A673 (cell line): ENCODE measurements around the gene LRRC1. TPM values are rescaled to one million over a fixed set of nuclear protein-coding genes. Genes with fewer than 3 reads are reported as not detected.

ENCODE experiments used
- BruUV-seq: library from RNA; stranded (reverse); fragments of 400-500 nt; replicated peaks from 2 replicates; lab custom pipeline; 2021; lab: Mats Ljungman, UMichigan
- CTCF ChIA-PET: fragments of 300-600 bp; sonication (Branson Sonifier 250); formaldehyde crosslinking; loops from one replicate; lab custom pipeline; 2022; ENCODE audit warnings: antibody characterized with exemption; lab: Charles Lee
- POLR2A ChIA-PET: fragments of 300-600 bp; sonication (Branson Sonifier 250); formaldehyde crosslinking; loops from one replicate; lab custom pipeline; 2022; ENCODE audit warnings: antibody characterized with exemption; ENCODE audit not compliant: low non-redundant PET; lab: Charles Lee
- DNase-seq: peaks from one replicate; pipeline ENCODE4 v3.0.0-alpha.2; 2015; ENCODE audit warnings: low spot score
- H3K27ac ChIP-seq: fragments of 200-600 bp; sonication (generic); 2 replicates; pipeline ENCODE4 v1.5.1; 2016; ENCODE audit warnings: mixed run types, low read depth, mild to moderate bottlenecking, mixed read lengths, antibody characterized with exemption, low read length; ENCODE audit not compliant: poor library complexity, severe bottlenecking
- H3K27me3 ChIP-seq: fragments of 200-600 bp; sonication (generic); replicated peaks from 2 replicates; pipeline ENCODE4 v1.6.1; 2017; ENCODE audit warnings: mixed run types, low read depth, mild to moderate bottlenecking, mixed read lengths, antibody characterized with exemption, low read length; ENCODE audit not compliant: insufficient read depth, poor library complexity
- H3K36me3 ChIP-seq: fragments of 200-600 bp; sonication (generic); 2 replicates; pipeline ENCODE4 v1.6.1; 2016; ENCODE audit warnings: mixed run types, mild to moderate bottlenecking, mixed read lengths, antibody characterized with exemption, low read length; ENCODE audit not compliant: insufficient read depth, poor library complexity, severe bottlenecking
- H3K4me1 ChIP-seq: fragments of 200-600 bp; sonication (generic); 2 replicates; pipeline ENCODE4 v1.6.1; 2017; ENCODE audit warnings: mixed run types, mild to moderate bottlenecking, mixed read lengths, antibody characterized with exemption, low read length; ENCODE audit not compliant: insufficient read depth, poor library complexity, severe bottlenecking
- H3K4me3 ChIP-seq: fragments of 200-600 bp; sonication (generic); 2 replicates; pipeline ENCODE4 v1.5.1; 2016; ENCODE audit warnings: low read depth, mixed run types, mild to moderate bottlenecking, mixed read lengths, low read length; ENCODE audit not compliant: poor library complexity, severe bottlenecking
- H3K9me3 ChIP-seq: fragments of 200-600 bp; sonication (generic); 2 replicates; pipeline ENCODE4 v1.6.1; 2016; ENCODE audit warnings: mixed run types, low read depth, mild to moderate bottlenecking, mixed read lengths, antibody characterized with exemption, low read length; ENCODE audit not compliant: poor library complexity, severe bottlenecking
- EZH2 ChIP-seq: fragments of 200-600 bp; sonication (generic); IDR thresholded peaks from 2 replicates; pipeline ENCODE4 v1.6.1; 2017; ENCODE audit warnings: borderline replicate concordance, low read depth, mild to moderate bottlenecking, mixed read lengths, antibody characterized with exemption, low read length; ENCODE audit not compliant: poor library complexity, severe bottlenecking
- intact Hi-C: fragments of 100-400 bp; cut with micrococcal nuclease; formaldehyde crosslinking; loops from one replicate; pipeline ENCODE4 v1.10.0; 2022; ENCODE audit not compliant: unreplicated experiment
- total RNA-seq: library from RNA; stranded (reverse); gene quantifications from 2 replicates; pipeline ENCODE4 v1.2.3, GENCODE V29; 2021
- TF ChIP-seq, protein P1 (sequence below): fragments of 300-800, 200-600 bp; sonication (generic); conservative IDR thresholded peaks from 2 replicates; pipeline ENCODE4 v1.5.1; 2017; ENCODE audit warnings: low read depth, mild to moderate bottlenecking, antibody characterized with exemption, low read length, moderate library complexity, mixed read lengths

Gene LRRC1
- total RNA-seq, 1 experiment from 2014 or later = 4.4 TPM

DNA sequence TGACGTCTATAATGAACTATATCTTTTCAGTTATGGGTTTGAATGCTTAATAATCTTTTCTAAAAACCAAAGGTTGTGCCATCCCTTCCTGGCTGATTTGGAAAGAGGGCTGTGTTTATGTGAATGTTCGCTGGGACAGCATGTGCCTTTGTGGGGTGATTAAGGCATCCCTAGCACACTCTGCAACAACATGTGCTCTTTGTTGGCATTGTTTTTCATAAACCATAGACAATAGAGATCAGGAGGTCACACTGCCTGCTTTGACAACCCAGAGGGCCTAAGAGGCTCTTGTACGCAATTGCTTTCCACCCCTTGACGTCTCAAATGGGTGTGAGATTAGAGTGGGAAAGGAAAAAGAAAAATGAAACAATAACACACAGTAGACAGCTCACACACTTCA lies 116.0 kb downstream of the LRRC1 start:
- no TSS peak for BruUV-seq

DNA sequence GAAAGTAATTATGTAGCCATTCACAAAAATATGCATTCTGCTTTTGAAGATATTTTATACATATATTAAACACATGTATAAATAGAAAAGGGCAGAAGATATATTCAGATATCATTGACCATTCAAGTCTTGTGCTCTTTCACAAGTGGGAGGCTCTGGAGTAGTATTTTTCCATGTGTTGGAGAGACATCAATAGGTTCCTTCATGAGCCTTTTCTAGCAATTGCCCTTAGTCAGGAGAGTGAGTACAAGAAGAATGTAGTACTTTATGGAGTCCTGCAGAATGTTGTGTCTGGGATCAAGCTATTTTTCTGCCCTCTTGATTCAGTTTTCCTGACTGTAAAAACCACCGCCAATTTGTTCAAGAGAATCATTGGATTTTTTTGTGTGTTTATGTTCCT lies 117.9 kb downstream of the LRRC1 start:
- CTCF ChIA-PET = no interaction called here
- no peaks in the 10 kb centered on the region for H3K4me1 ChIP-seq
- BruUV-seq = no TSS peak
- POLR2A ChIA-PET = no interaction called here
- intact Hi-C loops = no loop called here
- no peaks in the 10 kb centered on the region for H3K27me3 ChIP-seq
- TF ChIP-seq EZH2 = no peak
- H3K9me3 ChIP-seq = no peaks in the 10 kb centered on the region
- no peak overlapping the region for H3K4me3 ChIP-seq
- DNase-seq = no peak
- no peak overlapping the region for H3K27ac ChIP-seq
- no peaks in the 10 kb centered on the region for H3K36me3 ChIP-seq

More for the DNA sequence above, 116.0 kb downstream of the LRRC1 start:
- Histone ChIP-seq H3K36me3 (no peaks in the 10 kb centered on the region), H3K27ac (no peak overlapping the region), H3K4me3 (no peak overlapping the region), H3K27me3 (no peaks in the 10 kb centered on the region), H3K4me1 (no peaks in the 10 kb centered on the region), H3K9me3 (no peaks in the 10 kb centered on the region)
- no peak for DNase-seq
- intact Hi-C loops = no loop called here
- ChIA-PET CTCF (no interaction called here), POLR2A (no interaction called here)
- TF ChIP-seq EZH2 = no peak
- TF ChIP-seq, protein P1, sequence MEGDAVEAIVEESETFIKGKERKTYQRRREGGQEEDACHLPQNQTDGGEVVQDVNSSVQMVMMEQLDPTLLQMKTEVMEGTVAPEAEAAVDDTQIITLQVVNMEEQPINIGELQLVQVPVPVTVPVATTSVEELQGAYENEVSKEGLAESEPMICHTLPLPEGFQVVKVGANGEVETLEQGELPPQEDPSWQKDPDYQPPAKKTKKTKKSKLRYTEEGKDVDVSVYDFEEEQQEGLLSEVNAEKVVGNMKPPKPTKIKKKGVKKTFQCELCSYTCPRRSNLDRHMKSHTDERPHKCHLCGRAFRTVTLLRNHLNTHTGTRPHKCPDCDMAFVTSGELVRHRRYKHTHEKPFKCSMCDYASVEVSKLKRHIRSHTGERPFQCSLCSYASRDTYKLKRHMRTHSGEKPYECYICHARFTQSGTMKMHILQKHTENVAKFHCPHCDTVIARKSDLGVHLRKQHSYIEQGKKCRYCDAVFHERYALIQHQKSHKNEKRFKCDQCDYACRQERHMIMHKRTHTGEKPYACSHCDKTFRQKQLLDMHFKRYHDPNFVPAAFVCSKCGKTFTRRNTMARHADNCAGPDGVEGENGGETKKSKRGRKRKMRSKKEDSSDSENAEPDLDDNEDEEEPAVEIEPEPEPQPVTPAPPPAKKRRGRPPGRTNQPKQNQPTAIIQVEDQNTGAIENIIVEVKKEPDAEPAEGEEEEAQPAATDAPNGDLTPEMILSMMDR = no peak

DNA sequence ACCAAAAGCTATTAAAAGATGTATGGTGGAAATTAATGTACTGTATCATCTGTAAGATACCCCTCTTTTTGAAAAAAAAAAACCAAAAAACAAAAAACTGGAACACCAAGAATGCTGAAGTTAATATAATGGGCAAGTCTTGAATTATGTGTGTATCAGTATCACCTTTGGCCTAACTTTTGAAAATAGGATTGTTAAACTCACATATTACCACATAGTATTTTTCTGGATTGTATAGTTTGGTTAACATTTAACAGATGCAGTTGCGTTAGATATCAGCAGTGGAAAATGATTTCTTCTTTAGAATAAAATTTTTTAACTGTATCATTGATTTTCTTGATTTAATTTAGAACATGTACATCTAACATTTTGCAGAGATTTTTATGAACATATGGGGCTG lies 118.5 kb downstream of the LRRC1 start:
- no peak for DNase-seq
- no peaks in the 10 kb centered on the region for H3K36me3 ChIP-seq
- no peak overlapping the region for H3K27ac ChIP-seq
- TF ChIP-seq, protein P1 = no peak
- TF ChIP-seq EZH2 = no peak
- ChIA-PET POLR2A (no interaction called here), CTCF (no interaction called here)
- H3K9me3 ChIP-seq = no peaks in the 10 kb centered on the region
- H3K4me3 ChIP-seq = no peak overlapping the region
- intact Hi-C loops = no loop called here
- H3K4me1 ChIP-seq = no peaks in the 10 kb centered on the region
- BruUV-seq = no TSS peak
- H3K27me3 ChIP-seq = no peaks in the 10 kb centered on the region

DNA sequence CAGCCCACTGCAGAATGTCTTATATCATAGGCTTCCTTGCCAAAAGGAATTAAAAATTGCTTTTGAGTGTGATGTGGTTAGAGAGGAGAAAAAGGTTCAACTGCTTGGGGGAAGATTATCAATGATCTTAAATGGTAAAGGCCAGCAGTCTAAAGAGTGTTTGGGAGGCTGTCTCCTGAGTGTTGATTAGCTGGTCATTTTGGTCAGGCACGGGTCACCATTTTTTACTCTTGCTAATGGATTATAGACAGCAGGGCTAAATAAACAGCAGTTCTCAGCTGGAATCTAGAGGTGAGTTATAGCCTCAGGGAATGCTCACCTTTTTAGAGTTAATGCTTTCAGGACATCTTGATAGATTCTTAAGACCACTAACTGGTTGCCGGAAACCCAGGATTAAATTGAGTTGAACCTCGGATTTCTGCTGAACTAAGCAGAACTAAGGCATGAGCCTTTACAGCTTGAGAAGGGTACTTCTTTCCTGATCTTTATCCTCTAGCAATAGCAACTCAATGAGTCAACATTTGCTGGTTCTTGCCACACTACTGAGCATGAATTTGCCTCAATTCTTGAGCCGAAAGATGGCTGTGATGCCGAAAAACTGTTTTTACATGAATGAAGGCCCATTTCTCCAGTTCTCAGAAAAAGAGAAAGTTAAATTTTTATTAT lies 120.4 kb downstream of the LRRC1 start:
- CTCF ChIA-PET = no interaction called here
- Histone ChIP-seq H3K4me3 (no peak overlapping the region), H3K27ac (no peak overlapping the region), H3K9me3 (no peaks in the 10 kb centered on the region), H3K36me3 (no peaks in the 10 kb centered on the region), H3K4me1 (no peaks in the 10 kb centered on the region), H3K27me3 (no peaks in the 10 kb centered on the region)
- intact Hi-C loops = loop anchor here (5.0 kb wide), 1 partner anchor 43 kb away; no protein-coding TSS in a partner anchor
- TF ChIP-seq, protein P1 = no peak
- TF ChIP-seq EZH2 = no peak
- no TSS peak for BruUV-seq
- DNase-seq = no peak
- POLR2A ChIA-PET = no interaction called here
